ENCODE results near the gene EFCAB8.

GRCh38 chr20:32963176-32963575 lies 104.5 kb downstream of the EFCAB8 start:
- TF ChIP-seq CTCF (IDR thresholded peaks at IDR 0.05) (no peak), POLR2A (IDR thresholded peaks at IDR 0.05) (no peak)

Data from uterus (tissue), 2 donors.